Lower lobe of right lung (tissue), 2 donors: ENCODE results near the gene AURKAIP1. TPM values are rescaled to one million over a fixed set of nuclear protein-coding genes. Genes with fewer than 3 reads are reported as not detected.
A peak's percentile ranks its signal among the peaks of the same experiment; 100 is the strongest.
"Not testable (repeated sequence)": the region's sequence is repeated elsewhere in the genome, so short reads cannot be mapped to it uniquely, and the experiment has no call there.

Source experiments
- ATAC-seq, 2 donors: fragments of 200-7000 bp; cut with Tn5 transposase; one replicate each; pipeline ENCODE4 v1.9.1; 2020 to 2022; ENCODE audit warnings: mild to moderate bottlenecking in 2 of 2, moderate library complexity in 2 of 2
- DNase-seq: peaks from one replicate; pipeline ENCODE4 v3.0.0-alpha.2; 2020
- H3K27ac ChIP-seq: fragments of 200-600 bp; one replicate; pipeline ENCODE4 v1.8.0; 2022
- H3K27me3 ChIP-seq: fragments of 200-600 bp; one replicate; pipeline ENCODE4 v1.8.0; 2022; ENCODE audit warnings: low read depth
- H3K36me3 ChIP-seq: fragments of 200-600 bp; one replicate; pipeline ENCODE4 v1.8.0; 2022; ENCODE audit warnings: mild to moderate bottlenecking
- H3K4me1 ChIP-seq: fragments of 200-600 bp; one replicate; pipeline ENCODE4 v1.8.0; 2022
- H3K4me3 ChIP-seq: fragments of 200-600 bp; one replicate; pipeline ENCODE4 v1.8.0; 2022; ENCODE audit warnings: mild to moderate bottlenecking
- H3K9me3 ChIP-seq: fragments of 200-600 bp; one replicate; pipeline ENCODE4 v1.8.0; 2022
- intact Hi-C: fragments of 100-400 bp; cut with DNase I; formaldehyde crosslinking; loops from one replicate; pipeline ENCODE4 v1.11.0; 2022
- total RNA-seq: library from RNA; stranded (reverse); fragmentation: NEBNext Ultra II Directional; extraction: Animal tissue kit (Norgen Biotek cat#: 25700); gene quantifications from one replicate; pipeline ENCODE4 v1.2.1, GENCODE V29; 2021
- TF ChIP-seq, protein P1 (sequence below): fragments of 200-600 bp; IDR thresholded peaks from one replicate; pipeline ENCODE4 v1.8.0; 2022; ENCODE audit warnings: antibody characterized with exemption, mild to moderate bottlenecking
- donor health status: DM: no; HTN: yes; CAD: no; lungs with severe emphysema.

The AURKAIP1 gene
- total RNA-seq, 1 donor from 2014 or later = 82.4 TPM

DNA sequence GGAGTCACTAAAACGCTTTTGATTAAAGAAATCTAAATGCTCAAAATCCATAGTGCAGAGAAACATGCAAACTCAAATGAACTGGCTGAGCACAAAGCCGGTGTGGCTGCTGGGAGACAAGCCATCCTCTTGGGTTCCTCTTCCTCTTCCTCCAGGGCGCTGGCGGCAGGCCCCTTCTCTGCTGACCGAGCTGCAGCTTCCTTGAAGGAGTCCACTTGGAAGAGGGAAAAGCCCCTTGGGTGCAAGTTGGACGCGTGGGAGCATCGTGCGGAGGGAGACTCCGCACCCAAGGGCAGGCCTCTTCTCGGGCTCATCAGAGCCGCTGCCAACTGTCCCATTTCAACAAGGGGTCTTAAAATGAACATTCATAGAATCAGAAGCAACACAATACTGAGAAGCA lies 16.2 kb upstream of the AURKAIP1 start:
- peak; percentile 34 for DNase-seq
- TF ChIP-seq, protein P1, sequence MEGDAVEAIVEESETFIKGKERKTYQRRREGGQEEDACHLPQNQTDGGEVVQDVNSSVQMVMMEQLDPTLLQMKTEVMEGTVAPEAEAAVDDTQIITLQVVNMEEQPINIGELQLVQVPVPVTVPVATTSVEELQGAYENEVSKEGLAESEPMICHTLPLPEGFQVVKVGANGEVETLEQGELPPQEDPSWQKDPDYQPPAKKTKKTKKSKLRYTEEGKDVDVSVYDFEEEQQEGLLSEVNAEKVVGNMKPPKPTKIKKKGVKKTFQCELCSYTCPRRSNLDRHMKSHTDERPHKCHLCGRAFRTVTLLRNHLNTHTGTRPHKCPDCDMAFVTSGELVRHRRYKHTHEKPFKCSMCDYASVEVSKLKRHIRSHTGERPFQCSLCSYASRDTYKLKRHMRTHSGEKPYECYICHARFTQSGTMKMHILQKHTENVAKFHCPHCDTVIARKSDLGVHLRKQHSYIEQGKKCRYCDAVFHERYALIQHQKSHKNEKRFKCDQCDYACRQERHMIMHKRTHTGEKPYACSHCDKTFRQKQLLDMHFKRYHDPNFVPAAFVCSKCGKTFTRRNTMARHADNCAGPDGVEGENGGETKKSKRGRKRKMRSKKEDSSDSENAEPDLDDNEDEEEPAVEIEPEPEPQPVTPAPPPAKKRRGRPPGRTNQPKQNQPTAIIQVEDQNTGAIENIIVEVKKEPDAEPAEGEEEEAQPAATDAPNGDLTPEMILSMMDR = no peak
- no peak for ATAC-seq
- peaks cover 100% of the 10 kb centered on the region for H3K36me3 ChIP-seq
- no peaks in the 10 kb centered on the region for H3K9me3 ChIP-seq
- no peak overlapping the region for H3K27ac ChIP-seq
- peak overlapping the region; percentile 3 for H3K4me3 ChIP-seq
- intact Hi-C loops = no loop called here
- peaks cover 9% of the 10 kb centered on the region for H3K4me1 ChIP-seq
- H3K27me3 ChIP-seq = no peaks in the 10 kb centered on the region

DNA sequence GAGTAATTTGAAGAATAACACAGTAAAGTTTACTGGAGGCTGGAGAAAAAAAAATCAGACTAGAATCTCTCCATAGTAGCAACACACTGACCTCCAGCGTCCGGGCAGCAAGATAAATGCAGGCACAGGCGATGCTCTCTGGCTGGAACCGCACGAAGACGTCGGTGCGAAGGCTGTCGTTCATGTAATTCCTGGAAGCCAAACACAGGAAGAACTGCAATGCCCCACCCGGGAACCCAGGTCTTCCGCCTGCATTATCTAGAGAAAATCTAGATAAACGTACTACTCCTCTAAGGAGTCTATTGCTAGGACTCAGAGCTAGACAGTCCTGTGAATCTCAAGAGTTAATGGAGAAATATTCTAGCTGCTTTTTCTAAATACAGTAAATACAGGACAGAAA lies 15.7 kb upstream of the AURKAIP1 start:
- Histone ChIP-seq H3K36me3 (peaks cover 100% of the 10 kb centered on the region), H3K4me1 (peaks cover 9% of the 10 kb centered on the region)
- TF ChIP-seq, protein P1 = no peak

DNA sequence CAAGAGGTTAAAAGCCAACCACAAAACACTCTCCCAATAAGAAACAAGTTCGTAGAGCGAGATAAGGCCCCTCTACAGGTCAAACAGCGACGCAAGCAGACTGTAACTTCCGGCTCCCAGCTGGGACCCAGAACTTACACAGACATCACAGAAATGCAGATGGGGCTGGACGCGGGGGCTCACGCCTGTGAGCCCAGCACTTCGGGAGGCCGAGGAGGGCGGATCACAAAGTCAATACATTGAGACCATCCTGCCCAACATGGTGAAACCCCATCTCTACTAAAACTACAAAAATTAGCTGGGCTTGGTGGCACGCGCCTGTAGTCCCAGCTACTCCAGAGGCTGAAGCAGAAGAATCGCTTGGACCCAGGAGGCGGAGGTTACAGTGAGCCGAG lies 13.1 kb upstream of the AURKAIP1 start:
- TF ChIP-seq, protein P1 = no peak
- peaks cover 83% of the 10 kb centered on the region for H3K36me3 ChIP-seq
- intact Hi-C loops = no loop called here
- H3K4me3 ChIP-seq = no peak overlapping the region
- H3K9me3 ChIP-seq = no peaks in the 10 kb centered on the region
- no peak overlapping the region for H3K27ac ChIP-seq
- H3K4me1 ChIP-seq = peaks cover 9% of the 10 kb centered on the region
- DNase-seq = no peak
- H3K27me3 ChIP-seq = no peaks in the 10 kb centered on the region
- ATAC-seq = no peak

More for the DNA sequence above, 15.7 kb upstream of the AURKAIP1 start:
- DNase-seq (peak; percentile 22), ATAC-seq (no peak)
- H3K27me3 ChIP-seq = no peaks in the 10 kb centered on the region
- no peak overlapping the region for H3K27ac ChIP-seq
- no peak overlapping the region for H3K4me3 ChIP-seq
- no peaks in the 10 kb centered on the region for H3K9me3 ChIP-seq
- intact Hi-C loops = no loop called here

DNA sequence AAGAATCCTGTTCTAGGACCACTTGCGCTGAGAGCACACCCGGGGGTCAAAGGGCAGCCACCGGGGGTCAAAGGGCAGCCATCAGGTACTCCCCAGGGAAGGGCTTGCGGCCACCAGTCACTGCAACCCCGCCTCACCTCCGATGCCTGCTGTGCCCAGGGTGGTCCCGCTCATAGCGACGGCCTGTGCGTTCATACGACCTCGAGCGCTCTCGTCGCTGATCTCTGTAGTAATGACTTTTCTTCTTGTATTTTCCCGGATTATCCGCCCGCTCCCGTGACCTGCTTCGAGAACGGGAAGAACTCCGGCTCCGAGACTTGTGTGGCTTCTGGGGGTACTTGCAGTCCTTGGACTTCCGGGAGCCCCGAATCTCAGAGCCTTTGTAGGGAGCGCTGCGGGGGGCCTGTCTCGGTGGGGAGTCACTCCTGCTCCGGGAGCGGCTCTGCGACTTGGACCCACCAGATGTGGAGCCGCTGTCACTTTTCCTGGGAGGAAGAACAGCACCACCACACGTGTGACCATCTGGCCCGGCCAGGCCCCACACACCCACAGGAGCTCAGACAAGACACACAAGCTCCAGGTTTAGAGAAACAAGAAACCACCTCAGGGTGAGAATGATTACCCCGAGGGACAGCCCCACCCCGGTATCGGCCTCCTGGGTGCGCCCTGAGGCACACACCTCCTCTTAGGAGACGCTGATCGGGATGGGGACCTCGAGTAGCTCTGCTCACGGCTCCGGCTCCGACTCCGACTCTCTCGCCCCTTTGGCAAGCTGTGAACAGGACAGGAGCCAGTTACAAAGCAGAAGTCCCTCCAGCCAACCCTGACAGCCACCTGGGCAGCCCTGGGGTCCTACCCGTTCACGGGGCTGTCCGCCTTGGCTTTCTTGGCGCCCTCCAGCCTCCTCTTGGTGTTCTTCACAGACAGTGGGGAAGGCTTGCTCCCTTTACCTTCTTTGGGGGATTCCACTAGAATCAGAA lies 12.4 kb upstream of the AURKAIP1 start:
- Histone ChIP-seq H3K27ac (no peak overlapping the region), H3K27me3 (no peaks in the 10 kb centered on the region), H3K9me3 (no peaks in the 10 kb centered on the region), H3K36me3 (peaks cover 76% of the 10 kb centered on the region), H3K4me1 (peaks cover 9% of the 10 kb centered on the region), H3K4me3 (no peak overlapping the region)
- intact Hi-C loops = no loop called here
- DNase-seq (no peak), ATAC-seq (no peak)
- TF ChIP-seq, protein P1 = no peak

DNA sequence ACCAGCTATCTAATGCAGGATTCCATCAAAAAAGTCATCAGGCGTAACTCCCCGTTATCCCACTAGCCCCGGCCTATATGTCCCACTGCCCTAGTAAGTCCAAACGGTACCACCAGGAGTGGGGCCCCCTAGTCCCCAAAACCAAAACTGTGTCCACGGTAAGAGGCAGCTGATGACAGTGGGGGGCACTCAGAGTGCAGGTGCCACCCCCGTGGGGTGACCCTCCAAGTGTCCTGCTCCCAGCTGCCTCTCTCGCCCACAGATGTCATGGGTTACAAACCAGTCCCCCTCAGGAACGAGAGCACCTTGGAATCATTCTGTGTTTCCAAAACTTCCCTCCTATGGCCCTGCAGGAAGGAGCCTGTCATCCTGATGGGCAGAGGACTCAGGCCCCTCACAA lies 10.9 kb upstream of the AURKAIP1 start:
- no peak overlapping the region for H3K4me3 ChIP-seq
- ATAC-seq (no peak), DNase-seq (no peak)
- H3K27ac ChIP-seq = no peak overlapping the region
- TF ChIP-seq, protein P1 = no peak
- H3K27me3 ChIP-seq = no peaks in the 10 kb centered on the region
- H3K4me1 ChIP-seq = peaks cover 9% of the 10 kb centered on the region
- H3K9me3 ChIP-seq = no peaks in the 10 kb centered on the region
- H3K36me3 ChIP-seq = peaks cover 71% of the 10 kb centered on the region
- intact Hi-C loops = no loop called here

DNA sequence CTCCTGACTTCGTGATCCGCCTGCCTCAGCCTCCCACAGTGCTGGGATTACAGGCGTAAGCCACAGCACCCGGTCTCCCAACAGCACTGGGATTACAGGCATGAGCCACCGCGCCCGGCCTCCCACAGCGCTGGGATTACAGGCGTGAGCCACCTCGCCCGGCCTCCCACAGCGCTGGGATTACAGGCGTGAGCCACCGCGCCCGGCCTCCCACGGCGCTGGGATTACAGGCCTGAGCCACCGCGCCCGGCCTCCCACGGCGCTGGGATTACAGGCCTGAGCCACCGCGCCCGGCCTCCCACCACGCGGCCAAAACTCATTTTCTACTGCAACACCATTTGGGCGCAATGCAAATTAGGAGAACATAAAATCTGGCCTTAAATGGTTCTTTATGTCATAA lies 10.3 kb upstream of the AURKAIP1 start:
- H3K36me3 ChIP-seq = peaks cover 65% of the 10 kb centered on the region
- ATAC-seq, H3K27ac ChIP-seq, H3K4me1 ChIP-seq, intact Hi-C loops, H3K9me3 ChIP-seq, DNase-seq, H3K27me3 ChIP-seq, H3K4me3 ChIP-seq: not testable (repeated sequence)
